ENCODE measurements around the gene PLEKHO2.

DNA sequence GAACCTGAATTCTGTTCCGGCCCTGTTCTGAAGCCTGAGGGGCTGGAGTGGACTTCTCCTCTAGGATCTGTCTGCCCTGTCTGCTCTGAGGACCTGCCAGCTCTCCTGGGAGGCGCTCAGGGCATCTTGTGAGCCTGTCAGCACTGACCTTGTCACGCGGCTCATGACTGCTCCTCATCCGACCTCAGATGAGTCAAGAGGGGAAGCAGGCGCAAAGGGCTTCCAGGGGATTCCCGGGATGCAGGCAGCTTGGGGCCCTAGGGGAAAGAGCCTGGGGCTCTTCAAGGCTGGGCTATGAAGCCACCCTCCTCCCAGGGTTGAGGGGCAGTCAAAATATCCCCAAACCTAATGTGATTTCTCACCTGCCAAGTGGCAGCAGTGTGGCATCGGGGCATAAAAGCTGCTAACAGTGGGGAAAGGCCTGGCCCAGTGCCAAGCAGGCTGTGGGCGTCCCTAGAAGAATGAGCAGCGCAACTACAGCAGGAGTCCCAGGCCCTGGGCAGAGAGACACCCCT is 42.3 kb downstream of the PLEKHO2 start:
- TF ChIP-seq EZH2phosphoT487 (IDR thresholded peaks at IDR 0.05; ENCODE audit: borderline replicate concordance, low read depth) (no peak), TAF1 (IDR thresholded peaks at IDR 0.05; ENCODE audit: borderline replicate concordance, low read depth, low read length) (no peak), CTCF (IDR thresholded peaks at IDR 0.05) (no peak), MXI1 (IDR thresholded peaks at IDR 0.05; ENCODE audit: low read depth, low read length) (no peak), REST (IDR thresholded peaks at IDR 0.05; ENCODE audit: low read depth, low read length) (no peak), POLR2AphosphoS5 (IDR thresholded peaks at IDR 0.05; ENCODE audit: low read depth, low read length) (no peak), FOXM1 (IDR thresholded peaks at IDR 0.05; ENCODE audit: low read depth) (no peak), EP300 (IDR thresholded peaks at IDR 0.05; ENCODE audit: borderline replicate concordance in 1 of 2, low read depth in 1 of 2, low read length in 1 of 2) (peak in 1 of 2 experiments; percentile 21; a peak in 1 of 4 replicates), RFX5 (IDR thresholded peaks at IDR 0.05; ENCODE audit: low read length) (no peak), SMC3 (IDR thresholded peaks at IDR 0.05; ENCODE audit: low read depth, low read length) (no peak), GABPA (IDR thresholded peaks at IDR 0.05; ENCODE audit: low read depth) (no peak)
